SH-SY5Y (cell line): ENCODE data around the gene COPZ2.

Experiments used
- GATA2 ChIP-seq: IDR thresholded peaks from 2 replicates; pipeline ENCODE4 v1.6.1; 2011; ENCODE audit warnings: mild to moderate bottlenecking, low read depth, low read length
- GATA3 ChIP-seq: IDR thresholded peaks from 2 replicates; pipeline ENCODE4 v1.6.1; 2011; ENCODE audit warnings: low read depth, mild to moderate bottlenecking, low read length, moderate library complexity

GRCh38 chr17:48052956-48053757 is 15.6 kb upstream of the COPZ2 start:
- TF ChIP-seq GATA2 (no peak), GATA3 (no peak)
